ENCODE data around the gene KRTAP4-16.
"Not testable (repeated sequence)": the region's sequence is repeated elsewhere in the genome, so short reads cannot be mapped to it uniquely, and the experiment has no call there.

Gene KRTAP4-16

DNA sequence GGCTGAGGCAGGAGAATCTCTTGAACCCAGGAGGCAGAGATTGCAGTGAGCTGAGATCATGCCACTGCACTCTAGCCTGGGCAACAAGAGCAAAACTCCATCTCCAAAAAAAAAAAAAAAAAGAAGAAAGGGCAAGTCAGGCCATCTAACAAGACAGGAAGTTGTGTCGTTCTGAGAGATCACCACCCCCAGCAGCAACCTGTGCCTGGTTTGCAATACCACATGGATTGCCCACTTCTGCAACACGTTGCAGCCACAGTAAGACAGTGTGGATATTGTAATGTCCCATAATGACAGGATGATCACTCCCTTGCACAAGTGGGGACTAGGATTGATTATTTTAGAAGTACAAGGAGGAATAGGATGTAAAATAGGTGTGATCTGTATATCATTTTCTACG lies 33.0 kb downstream of the KRTAP4-16 start:
- DNase-seq = no peak

DNA sequence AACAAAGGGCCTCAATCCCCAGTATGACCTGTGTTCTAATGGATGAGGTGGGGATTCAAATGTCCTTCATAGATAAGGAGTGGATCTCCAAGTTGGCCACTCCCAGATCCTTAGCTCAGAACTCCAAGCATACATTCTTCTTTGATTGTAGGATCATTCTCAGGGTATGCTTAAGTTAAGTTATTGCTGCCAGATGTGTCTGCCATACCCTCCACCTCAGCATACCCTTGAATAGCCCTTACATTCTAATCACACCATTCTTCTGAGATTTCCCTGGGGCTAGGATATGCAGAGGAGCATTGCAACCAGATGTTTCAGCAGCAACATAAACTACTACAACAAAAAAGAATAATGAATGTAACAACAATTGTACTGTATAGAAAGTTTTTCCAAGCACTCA lies 34.7 kb downstream of the KRTAP4-16 start:
- DNase-seq = no peak

DNA sequence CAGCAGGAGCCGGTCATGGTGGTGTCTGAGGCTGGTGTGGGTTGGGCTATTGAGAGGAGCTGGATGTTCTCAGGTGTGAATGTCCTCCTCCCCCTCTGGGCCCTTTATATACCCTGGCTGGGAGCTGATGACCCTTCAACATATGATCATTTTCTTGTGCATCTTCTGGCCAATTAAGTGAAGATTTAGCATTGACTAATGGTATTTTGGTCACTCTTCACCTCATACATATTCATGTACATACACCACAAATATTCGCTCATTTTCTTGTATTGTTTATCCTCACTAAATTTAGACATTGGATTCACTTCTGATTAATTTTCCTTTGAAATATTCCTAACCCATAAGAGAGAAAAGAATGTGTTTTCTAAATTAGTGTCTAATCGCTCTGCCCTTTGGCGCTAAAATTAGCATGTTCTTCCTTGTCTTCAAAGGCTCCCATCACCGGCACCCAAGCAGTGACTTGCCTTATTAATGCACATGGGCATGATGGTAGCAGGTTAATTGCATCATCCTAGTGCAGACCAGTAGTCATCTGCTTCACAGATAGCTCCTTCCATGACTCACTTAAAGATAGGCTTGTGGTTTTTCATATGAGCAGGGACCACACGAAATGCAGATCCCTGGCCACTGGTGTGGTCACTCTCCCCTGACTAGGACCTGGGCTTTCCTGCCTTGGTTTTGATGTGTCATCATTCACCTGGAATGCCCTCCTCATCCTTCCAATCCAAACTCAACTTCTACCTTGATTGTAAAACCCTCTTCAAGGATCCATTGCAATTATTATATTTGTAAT lies 36.0 kb downstream of the KRTAP4-16 start, which contains the start of gene KRTAP2-4:
Gene KRTAP2-4 (minus strand): TSS at position 51 of the 796 bp plus-strand sequence. CDS start 34 bp downstream, at position 17.
- no peak for DNase-seq

DNA sequence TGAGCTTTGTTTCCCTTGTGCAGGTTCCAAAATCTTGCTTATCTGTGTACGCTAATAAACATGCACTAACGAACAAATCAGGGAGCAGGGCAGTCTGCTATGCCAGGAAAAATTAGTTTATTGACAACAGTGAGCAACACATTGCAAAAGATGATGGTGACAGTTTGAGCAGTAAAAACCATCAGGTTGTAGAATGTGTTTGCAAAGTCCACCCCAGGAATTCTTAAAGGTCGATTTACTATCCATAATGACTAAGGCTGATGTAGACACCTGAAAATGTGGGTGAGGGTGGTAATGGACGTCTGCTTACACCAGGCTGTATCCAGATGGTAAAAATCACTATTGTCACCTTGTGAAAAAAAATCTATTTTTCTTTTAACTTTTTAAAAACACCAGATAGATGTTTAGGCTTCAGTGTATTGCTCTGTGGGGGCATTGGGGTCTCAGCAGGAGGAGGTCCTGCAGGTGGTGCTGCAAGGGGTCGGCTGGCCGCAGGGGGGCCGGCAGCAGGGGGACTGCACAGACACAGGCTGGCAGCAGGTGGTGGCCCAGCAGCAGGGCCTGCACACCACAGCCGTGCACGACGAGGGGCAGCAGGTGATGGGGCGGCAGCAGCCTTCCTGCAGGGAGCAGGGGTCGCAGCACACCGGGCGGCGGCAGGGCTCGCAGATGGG lies 36.9 kb downstream of the KRTAP4-16 start:
- not testable (repeated sequence) for DNase-seq

DNA sequence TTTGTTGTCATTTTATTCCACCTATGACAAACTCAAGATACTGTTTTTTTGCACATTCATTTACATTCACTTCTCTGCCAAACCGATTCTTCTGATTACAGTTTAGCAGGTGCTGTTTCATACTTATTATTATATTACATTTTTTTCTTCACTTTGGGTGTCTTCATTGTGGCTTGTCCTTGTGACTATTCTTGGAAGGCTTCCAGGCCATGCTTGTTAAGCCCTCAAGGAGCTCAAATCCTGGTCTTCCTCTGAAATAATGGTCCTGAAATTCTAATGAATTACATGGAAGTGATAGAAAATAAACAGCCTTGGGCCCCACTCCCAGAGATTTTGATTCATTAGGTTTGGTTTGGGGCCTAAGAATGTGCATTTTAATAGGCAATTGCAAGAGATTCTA lies 37.7 kb downstream of the KRTAP4-16 start:
- no peak for DNase-seq

DNA sequence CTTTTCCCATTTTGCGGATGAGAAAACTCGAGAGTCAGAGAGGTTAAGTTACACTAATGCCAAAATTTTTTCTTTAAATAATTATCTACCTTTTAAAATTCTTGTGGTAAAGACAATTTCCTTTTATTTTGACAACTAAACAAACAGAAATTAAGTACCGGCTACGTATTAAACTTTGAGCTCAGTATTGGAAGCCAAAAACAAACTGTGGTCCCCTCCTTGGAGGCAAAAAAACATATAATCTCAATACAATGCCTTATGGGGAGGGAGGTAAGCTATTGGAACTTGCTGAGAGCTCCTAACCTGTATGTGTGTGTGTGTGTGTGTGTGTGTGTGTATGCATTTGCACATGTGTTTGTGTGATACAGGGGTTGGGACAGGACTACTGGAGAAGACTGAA lies 38.6 kb downstream of the KRTAP4-16 start:
- DNase-seq = no peak

DNA sequence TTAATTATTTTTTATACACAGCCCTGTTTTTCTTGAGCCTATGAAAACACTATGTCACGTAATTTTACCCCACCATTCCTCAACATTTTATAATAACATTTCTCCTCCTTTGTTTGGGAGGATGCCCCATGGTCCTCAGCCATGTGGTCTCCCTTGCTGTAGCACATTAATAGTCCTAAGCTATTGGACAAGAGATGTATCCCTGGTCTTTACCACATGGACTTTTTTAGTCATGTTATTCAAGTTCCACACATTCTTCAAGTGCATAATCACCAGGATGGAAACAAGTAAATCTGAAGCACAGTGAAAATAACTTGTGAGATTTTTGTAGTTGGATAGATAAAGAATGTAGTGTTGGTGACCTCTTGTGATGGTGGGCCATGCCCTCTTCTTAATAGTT lies 40.0 kb downstream of the KRTAP4-16 start:
- DNase-seq = no peak

DNA sequence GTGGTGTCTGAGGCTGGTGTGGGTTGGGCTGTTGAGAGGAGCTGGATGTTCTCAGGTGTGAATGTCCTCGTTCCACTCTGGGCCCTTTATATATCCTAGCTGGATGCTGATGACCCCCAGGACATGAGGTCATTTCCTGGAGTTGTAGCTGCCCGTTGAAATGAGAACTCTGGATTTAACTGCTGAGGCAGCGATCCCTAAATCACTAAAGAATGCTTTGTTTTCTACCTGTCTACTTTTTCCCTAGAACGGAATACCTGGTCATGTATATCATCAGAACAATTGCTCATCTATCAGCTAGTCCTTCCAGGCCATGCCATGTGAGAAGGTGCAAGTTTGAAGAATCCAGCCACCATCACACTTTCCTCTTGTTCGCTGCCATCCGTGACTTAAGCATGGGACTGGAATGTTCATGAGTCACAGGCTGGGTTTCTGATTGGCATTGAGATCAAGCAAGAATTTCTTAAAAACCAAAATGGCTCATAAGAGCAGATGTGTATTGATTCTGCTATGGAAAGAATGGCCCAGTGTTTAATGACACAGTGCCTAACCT lies 41.9 kb downstream of the KRTAP4-16 start, which contains the start of gene KRTAP2-3:
Gene KRTAP2-3 (minus strand): TSS at position 63 of the 553 bp plus-strand sequence. CDS start 64 bp downstream, outside the sequence.
- DNase-seq = no peak

DNA sequence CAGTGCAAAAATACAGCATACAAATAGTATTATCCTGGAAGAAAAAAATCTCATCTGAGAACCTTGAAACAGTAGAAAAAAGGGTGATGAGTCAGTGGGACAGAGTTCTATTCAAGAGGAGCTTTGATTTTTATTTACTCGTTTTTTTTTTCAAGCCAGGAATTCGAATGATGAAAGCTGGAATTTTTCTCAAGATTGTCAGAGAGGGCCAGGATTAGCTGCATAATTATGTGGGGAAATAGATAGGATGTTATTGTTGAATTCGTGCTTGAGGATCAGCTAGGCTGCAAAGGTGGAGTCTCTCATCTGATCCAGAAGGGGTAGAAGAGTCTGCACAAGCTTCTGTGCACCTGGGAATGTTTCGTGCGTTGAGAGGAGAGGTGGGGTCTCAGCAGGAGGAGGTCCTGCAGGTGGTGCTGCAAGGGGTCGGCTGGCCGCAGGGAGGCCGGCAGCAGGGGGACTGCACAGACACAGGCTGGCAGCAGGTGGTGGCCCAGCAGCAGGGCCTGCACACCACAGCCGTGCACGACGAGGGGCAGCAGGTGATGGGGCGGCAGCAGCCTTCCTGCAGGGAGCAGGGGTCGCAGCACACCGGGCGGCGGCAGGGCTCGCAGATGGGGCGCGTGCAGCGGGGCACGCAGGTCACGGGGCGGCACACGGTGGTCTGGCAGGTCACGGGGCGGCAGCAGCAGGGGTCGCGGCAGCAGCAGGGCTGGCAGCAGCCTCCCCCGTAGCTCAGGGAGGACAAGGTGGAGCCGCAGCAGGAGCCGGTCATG lies 42.5 kb downstream of the KRTAP4-16 start:
- DNase-seq = not testable (repeated sequence)

DNA sequence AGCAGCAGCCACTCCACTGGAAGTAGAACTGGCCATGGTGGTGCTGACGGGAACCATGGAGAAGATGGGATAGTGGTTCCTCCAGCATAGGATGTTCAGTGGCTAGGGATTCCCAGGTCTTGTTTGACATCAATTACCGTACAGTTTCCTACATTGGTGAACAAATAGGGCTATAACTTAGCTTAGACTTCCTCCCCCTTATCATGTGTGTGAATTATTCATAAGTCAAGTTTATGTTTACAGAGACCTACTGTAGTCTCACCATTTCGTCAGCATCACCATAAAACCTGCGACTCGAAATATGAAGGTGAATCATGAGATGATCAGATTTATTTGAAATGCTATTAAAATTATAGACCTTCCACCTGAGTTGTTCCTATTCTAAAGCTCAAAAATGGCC lies 43.3 kb downstream of the KRTAP4-16 start:
- DNase-seq = no peak

DNA sequence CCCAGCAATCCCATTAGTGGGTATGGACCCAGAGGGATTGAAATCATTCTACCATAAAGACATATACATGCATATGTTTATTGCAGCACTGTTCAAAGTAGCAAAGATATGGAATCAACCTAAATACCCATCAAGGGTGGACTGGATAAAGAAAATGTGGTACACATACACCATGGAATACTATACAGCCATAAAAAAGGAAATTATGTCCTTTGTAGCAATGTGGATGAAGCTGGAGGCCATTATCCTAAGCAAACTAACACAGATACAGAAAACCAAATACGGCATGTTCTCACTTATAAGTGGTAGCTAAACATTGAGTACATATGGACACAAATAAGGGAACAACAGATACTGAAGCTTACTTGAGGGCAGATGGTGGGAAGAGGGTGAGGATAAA lies 44.5 kb downstream of the KRTAP4-16 start:
- no peak for DNase-seq

DNA sequence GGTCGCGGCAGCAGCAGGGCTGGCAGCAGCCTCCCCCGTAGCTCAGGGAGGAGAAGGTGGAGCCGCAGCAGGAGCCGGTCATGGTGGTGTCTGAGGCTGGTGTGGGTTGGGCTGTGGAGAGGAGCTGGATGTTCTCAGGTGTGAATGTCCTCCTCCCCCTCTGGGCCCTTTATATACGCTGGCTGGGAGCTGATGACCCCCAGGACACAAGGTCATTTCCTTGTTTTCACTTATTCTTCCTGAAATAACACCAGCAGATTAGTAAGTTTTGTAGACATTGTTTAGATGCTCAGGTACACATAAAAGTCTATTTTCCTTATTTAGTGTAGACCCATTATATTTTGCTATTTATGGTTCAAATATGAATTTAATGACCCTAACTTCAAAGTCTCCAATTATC lies 46.9 kb downstream of the KRTAP4-16 start, which contains the start of gene KRTAP2-2:
Gene KRTAP2-2 (minus strand): TSS at position 101 of the 400 bp plus-strand sequence. CDS start 19 bp downstream, at position 82.
- not testable (repeated sequence) for DNase-seq

DNA sequence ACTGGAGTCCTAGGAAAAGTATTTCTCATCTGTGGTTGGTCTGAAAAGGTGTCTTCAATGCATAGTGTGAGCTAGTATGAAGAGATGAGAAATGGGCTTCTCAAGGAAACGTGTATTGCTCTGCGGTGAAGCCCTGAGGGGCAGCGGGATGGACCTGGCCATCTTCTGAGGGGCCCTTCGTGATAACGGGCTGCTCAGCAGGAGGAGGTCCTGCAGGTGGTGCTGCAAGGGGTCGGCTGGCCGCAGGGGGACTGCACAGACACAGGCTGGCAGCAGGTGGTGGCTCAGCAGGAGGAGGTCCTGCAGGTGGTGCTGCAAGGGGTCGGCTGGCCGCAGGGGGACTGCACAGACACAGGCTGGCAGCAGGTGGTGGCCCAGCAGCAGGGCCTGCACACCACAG lies 47.5 kb downstream of the KRTAP4-16 start:
- not testable (repeated sequence) for DNase-seq

DNA sequence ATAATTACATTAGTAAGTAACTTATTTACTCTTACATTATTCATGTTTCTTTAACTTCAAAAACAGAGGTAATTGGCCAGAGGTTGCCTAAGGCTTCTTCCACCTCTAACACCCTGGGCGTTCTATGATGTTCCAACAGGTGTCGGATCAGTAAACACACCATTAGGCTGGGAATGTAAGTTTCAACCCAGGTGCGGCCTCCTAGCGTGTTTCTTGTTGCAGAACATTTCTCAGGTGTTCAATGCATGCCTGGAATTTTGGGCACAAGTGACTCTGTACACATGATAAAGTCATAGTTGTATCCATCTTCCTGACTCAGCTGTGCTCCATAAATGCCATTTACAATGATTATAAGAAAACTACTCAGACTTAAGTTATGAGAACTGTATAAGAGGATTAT lies 48.0 kb downstream of the KRTAP4-16 start:
- no peak for DNase-seq

DNA sequence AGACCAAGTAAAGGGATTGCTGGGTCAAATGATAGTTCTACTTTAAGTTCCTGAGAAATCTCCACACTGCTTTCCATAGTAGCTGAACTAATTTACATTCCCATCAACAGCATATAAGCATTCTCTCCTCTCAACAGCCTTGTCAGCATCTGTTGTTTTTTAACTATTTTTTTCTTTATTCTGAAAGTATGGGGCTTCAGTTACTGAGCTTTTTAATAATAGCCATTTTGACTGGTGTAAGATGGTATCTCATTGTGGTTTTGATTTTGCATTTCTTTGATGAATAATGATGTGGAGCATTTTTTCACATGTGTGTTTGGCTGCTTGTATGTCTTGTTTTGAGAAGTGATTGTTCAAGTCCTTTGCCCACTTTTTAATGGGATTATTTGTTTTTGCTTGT lies 49.4 kb downstream of the KRTAP4-16 start:
- DNase-seq = no peak
